Stimulated activated CD8-positive, alpha-beta memory T cell treated with anti-CD3 and anti-CD28 coated beads, Interleukin-4, amount 100 ng/mL, for 48 hours (primary cell): ENCODE measurements around the gene SGPP2.
"Not testable (repeated sequence)": the region's sequence is repeated elsewhere in the genome, so short reads cannot be mapped to it uniquely, and the experiment has no call there.

ENCODE experiments used
- DNase-seq: peaks from one replicate; pipeline ENCODE4 v3.0.0-alpha.2; 2020

The SGPP2 gene

DNA sequence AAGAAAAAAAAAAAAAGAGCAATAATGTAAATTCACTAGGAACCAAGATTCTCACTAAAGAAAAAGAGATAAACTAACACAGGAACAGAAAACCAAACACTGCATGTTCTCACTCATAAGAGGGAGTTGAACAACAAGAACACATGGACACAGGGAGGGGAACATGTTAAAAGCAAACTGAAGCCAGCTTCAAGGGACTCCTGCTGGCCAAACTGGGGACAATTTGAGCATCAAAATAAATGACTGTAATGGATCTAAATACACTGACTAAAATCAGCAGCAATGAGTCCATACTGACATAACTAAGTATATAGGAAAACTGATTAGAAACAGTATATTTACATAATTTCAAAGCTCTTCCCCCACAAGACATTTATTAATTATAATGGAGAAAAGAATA lies 158.6 kb downstream of the SGPP2 start:
- DNase-seq = no peak

DNA sequence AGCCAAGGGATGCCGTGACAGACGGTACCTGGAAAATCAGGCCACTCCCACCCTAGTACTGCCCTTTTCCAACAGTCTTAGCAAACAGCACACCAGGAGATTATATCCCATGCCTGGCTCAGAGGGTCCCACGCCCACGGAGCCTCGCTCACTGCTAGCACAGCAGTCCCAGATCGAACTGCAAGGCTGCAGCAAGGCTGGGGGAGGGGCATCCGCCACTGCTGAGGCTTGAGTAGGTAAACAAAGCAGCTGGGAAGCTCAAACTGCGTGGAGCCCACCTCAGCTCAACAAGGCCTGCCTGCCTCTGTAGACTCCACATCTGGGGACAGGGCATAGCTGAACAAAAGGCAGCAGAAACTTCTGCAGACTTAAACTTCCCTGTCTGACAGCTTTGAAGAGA lies 160.2 kb downstream of the SGPP2 start:
- DNase-seq = not testable (repeated sequence)

- DNase-seq = no peak
Observed at GRCh38 chr2:222591661-222592060, 167.3 kb downstream of the SGPP2 start.

- no peak for DNase-seq
Observed at GRCh38 chr2:222592176-222592575, 167.8 kb downstream of the SGPP2 start.

DNA sequence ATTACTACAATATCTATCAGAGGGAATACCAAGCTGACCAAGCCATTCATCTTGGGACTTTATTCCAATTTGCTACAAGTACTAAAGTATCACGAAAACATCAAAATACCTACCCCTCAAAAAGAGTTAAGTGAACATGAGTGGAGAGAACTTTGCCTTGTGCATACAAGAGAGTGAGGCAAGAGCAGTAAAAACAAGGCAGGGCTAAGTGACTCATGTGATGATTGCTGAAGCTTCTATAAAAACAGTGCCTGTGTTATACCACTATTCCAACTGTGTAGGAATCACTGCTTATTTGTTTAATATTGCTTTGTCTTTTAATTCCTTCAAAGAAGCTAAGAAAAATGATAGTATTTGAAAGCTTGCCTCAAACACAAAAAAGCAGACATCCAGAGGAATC lies 170.3 kb downstream of the SGPP2 start:
- DNase-seq = no peak

GRCh38 chr2:222595581-222595980 lies 171.2 kb downstream of the SGPP2 start:
- DNase-seq = no peak

- DNase-seq = no peak
Observed at GRCh38 chr2:222598611-222599010, 174.3 kb downstream of the SGPP2 start.

DNA sequence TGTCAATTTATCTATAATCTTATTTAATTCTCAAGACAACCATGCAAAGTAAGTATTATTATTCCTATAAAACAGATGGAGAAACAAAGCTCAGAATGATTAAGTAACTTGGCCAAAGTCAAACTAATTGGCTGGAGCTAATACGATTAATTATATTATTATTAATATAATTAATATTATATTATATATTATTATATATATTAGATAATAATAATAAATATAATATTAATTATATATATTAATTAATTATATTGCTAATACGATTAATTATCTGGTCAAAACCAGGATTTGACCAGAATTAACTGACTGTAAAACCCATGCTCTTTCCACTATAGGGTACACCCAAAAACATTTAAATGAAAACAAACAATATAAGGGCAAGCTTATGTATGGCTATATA lies 179.2 kb downstream of the SGPP2 start:
- no peak for DNase-seq

DNA sequence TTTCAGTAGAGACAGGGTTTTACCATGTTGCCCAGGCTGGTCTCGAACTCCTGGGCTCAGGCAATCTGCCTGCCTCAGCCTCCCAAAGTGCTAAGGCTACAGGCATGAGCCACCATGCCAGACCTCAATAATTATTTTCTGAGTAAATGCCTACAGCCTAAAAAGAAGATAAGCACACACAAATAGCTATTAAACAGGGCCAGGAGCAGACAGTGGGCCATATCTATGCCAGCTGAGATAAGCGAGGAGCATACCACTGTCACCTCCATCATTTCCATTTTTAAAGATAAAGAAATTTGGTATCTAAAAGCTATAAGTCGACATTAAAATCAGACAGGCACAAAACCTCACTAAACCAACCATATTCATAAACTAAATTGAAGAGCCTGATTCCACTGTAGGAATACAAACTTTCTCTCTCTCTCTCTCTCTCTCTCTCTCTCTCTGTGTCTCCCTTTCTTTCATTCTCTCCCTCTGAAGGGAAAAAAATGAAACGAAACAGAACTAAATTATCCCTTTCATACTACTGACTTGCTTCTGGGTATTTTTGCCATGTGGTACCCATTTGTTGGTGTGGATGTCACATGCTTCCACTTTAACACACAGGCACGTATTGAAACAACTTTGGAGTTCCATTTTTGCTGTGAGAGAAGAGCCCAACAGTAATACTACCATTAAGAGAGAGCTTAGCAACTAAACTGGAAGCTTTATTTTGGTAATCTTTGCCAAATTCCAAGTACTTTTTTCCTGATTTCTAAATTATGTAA lies 180.6 kb downstream of the SGPP2 start:
- no peak for DNase-seq

- no peak for DNase-seq
Observed at GRCh38 chr2:222606306-222606705, 182.0 kb downstream of the SGPP2 start.

DNA sequence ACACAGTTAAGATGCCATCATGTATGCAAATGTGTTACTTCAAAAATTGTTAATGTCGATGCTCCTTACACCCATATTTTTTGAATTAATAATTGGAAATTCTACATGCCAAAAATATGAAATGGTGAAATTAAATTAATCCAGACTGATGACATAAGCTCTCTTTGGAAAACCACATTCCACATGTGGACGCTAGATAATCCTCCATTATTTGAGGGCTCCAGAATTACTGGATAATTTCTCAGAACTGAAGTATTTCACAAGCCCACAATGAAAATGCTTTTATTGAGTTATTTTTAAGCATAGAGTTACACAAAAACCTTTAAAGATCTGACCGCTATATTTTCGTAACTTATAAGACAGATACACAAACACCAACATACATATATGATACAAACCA lies 183.7 kb downstream of the SGPP2 start:
- no peak for DNase-seq

DNA sequence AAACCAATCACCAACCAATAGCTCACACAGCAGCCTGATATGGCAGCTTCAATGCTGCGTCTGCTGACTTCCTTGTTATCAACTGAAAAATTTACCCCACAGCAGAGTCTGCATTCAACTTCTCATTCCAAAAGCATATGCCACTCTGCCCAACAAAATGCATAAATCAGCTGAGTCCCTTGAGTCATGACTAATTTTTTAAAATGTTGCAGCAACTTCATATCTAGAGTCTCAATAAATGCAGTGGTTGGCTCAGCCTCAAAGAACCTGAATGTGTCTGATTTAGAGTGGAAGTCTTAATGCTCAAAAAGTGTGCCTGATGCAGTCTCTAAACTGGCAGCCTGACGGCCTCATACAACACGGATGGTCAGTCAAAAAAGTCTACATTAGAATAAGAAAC lies 185.0 kb downstream of the SGPP2 start:
- no peak for DNase-seq
